Activated T-helper 9 cell treated with anti-CD3 and anti-CD28 coated beads, Interleukin-2, amount 50 U/mL, for 16 hours (primary cell): Measurements from ENCODE around the gene SMCO4.
A peak's percentile ranks its signal among the peaks of the same experiment; 100 is the strongest.
"Not testable (repeated sequence)": the region's sequence is repeated elsewhere in the genome, so short reads cannot be mapped to it uniquely, and the experiment has no call there.

ENCODE experiments used
- DNase-seq: peaks from one replicate; pipeline ENCODE4 v3.0.0-alpha.2; 2020; ENCODE audit warnings: low read depth

SMCO4 gene, protein sequence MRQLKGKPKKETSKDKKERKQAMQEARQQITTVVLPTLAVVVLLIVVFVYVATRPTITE

DNA sequence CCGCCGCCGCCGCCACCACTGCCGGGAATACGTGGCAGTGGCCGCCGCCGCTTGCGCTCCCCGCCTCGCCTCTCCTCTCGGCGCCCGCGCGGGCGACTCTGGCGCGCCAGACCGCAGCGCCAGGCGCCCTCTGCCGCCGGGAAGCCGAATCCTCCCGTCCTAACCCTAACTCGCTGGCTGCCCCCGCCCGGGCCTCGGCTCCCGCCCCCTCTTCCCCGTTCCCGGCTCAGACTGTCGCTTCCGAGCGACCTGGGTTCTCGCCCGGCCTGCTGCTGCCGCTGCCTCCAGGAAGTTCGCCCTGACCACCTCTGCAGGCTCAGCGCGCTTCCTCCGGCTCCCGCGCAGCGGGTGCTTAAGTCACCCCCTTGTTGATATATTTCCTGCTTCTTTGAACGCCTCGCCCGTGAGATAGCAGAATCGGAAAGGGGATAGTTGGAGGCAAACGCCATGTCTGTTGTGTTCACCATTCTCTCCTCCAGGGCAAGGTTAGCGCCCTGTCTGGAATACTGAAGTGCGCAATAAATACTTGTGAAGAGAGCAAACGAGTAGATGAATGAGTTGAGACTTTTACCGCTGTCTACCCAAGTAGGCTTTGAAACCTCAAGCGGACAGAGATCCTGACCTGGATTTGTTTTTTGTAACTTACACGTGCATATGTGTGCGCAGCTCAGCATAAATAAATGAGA is at the start of gene SMCO4:
SMCO4 (minus strand) TSS at position 100 of the 686 bp plus-strand sequence. CDS start 64,202 bp downstream, outside the sequence.
- DNase-seq: peak; percentile 62

DNA sequence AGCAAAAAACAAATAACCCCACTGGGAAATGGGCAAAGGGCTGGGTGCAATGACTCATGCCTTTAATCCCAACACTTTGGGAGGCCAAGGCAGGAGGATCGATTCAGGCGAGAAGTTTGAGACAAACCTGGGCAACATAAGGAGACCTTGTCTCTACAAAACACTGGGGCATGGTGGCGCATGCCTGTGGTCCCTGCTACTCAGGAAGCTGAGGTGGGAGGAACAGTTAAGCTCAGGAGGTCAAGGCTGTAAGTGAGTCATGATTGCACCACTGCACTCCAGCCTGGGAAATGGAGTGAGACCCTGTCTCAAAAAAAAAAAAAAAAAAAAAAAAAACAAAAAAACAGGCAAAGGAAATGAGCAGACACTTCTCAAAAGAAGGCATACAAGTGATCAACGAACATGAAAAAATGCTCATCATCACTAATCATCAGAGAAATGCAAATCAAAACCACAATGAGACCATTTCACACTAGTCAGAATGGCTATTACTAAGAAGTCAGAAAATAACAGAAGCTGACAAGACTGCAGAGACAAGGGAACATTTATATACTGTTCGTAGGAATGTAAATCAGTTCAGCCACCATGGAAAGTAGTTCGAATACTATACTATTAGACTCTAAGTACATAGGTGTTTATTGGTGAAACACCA is 48.2 kb upstream of the SMCO4 start:
- no peak for DNase-seq

DNA sequence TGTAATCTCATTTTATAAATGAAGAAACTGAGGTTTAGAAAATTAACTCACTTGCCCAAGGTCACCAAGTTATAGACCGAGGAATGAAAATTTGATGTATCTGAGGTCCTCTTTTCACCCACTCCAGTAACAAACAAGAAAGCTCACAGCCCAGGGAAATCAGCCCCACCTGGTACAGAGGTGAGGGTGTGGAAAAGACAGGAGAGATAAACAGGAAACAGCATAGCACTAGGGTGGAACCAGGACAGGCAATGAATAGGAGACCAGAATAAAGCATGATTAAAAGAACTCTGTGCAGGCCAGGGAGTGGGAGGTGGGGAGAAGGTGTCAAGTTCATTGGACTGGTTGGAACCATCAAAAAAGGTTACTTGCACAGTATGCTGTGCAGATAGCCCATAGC is 46.2 kb upstream of the SMCO4 start:
- DNase-seq: no peak

DNA sequence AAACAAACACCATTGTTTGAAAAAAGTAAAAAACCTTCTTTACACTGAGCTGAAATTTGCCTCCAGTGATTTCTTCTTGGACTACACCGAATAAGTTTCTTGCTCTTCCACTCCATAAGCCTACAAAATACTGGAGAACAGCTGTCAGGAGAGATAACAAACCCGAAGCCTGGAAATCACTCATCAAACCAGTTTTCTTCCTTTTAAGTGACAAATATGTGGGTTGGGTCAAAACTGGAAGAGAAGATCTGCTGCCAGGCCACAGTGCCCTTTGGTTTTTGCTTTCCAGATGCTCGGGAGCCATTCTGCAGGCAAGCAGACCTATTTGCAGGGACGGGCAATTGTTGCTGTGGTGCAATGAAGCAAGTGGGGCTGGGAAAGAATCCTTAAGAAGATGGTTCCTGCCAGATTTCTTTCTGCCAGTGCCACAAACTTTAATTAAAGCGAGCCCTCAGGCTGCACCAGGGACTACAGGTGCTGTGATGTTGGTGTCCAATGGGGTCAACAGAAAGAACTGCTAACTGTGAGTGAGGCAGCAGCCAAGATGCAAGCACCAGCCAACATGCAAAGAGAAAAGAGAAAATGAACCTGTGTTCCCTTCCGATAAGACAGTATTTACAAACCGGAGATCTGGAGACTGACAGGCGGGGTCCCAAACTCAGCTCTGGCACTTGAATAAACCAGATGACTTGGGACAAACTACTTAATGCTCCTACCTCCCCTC is 44.8 kb upstream of the SMCO4 start:
- no peak for DNase-seq

DNA sequence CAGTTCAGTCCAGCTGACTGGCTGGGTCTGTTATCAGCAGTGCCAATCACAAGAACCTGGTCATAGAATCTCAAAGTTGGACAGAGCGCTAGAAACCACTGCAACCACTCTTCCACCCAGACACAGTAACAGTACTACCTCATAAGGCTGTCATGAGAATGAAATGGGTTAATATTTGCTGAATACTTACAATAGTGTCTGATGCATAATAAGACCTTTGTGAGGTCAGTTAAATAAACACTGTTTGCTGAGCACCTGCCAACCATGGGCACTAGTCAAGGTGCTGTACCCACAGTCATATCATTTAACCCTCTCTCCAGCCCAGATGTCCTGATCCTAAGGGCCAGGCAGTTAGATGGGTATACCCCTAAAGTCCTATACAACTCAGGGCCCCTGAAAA is 44.2 kb upstream of the SMCO4 start:
- not testable (repeated sequence) for DNase-seq

DNA sequence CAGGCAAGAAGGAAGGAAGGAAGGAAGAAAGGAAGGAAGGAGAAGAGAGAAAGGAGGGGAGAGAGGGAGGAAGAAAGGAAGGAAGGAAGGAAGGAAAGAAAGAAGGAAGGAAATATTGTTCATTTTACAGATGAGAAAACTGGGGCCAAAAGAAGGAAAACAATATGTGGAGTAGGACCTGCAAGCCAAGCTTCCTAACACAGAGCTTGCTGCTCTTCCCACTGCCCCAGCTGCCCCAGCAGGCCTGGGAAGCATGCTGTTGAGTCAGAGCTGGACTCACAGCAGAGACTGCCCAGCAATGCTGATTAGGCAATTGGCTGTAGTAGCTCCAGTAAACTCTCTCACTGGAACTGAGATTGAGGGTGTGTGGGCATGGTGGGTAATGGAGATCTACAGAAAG is 42.6 kb upstream of the SMCO4 start:
- no peak for DNase-seq

DNA sequence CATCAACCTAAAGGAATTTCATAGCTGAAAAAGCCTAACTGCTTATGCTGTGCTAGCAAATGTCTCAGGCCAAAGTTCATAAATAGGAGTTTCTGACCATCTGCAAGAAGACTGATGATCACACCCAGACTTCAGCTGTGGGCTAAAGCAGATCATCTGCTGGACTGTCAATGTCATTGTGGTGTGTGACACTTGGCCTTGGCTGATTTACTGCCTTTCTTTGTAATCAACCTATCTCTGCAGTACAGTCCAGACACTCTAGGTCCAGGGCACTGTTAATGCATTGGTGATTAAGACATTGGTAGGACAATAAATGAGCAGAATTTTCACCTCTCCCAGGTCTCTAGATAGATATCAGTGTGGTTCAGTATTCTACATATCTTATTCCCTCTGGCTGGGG is 40.3 kb upstream of the SMCO4 start:
- DNase-seq: no peak

DNA sequence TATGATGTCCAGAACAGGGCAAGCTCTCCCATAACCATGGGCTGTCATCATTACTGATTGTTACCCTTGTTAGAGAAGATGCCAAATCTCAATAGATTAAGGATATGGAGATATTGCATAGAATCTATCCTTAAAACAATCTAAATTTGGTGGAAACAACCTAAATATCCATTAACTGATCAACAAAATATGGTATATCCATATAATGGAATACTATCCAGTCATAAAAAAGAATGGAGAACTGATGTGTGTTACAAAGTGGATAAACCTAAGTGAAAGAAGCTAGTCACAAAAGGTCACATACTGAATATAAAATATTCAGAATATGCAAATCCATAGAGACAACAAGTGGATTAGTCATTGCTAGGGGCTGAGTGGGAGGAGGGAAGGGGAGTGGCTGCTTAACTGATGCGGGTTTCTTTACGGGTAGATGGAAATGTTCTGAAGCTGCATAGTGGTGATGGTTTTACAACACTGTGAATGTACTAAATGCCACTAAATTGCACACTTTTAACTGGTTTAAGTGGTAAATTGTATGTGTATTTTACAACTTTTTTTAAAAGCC is 36.1 kb upstream of the SMCO4 start:
- DNase-seq: no peak

DNA sequence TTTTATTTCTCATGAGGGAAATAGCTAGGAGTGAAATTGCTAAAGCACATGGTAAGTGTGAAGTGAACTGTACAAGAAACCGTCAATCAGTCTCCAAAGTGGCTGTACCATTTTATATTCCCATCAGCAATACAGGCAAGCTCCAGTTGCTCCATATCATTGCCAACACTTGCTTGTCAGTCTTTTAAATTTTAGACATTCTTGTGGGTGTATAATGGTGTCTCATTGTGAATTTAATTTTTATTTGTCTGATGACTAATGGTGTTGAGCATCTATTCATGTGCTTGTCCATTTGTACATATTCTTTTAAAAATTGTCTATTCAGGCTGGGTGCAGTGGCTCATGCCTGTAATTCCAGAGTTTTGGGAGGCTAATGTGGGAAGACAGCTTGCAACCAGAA is 34.1 kb upstream of the SMCO4 start:
- DNase-seq: no peak

DNA sequence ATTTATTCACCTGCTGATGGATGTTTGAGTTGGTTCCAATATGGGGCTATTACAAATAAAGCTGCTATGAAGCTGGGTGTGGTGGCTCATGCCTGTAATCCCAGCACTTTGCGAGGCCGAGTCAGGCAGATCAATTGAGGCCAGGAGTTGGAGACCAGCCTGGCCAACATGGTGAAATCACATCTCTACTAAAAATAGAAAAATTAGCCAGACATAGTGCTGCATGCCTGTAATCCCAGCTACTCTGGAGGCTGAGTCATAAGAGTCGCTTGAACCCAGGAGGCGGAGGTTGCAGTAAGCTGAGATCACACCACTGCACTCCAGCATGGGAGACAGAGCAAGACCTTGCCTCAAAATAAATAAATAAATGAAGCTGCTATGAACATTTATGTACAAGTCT is 33.7 kb upstream of the SMCO4 start:
- not testable (repeated sequence) for DNase-seq

DNA sequence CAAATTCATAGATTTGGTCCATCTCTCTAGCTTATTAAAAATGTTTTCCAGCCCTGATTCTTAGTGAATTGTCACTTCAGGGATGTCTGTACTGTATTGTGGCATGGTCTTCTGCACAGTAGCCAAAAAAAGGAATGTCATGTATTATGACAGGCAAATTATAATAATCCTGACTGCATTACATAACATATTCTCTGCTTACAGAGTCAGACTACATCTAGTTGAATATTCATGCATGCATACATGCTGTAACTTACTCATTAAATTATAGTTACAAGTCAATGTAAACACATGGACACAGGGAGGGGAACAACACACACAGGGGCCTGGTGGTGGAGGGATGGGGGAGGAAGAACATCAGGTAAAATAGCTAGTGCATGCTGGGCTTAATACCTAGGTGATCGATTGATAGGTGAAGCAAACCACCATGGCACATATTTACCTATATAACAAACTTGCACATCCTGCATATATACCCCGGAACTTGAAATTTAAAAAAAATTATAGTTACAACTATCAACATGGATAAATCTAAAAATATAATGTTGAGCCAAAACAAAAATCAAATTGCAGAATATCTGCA is 31.5 kb upstream of the SMCO4 start:
- DNase-seq: no peak

DNA sequence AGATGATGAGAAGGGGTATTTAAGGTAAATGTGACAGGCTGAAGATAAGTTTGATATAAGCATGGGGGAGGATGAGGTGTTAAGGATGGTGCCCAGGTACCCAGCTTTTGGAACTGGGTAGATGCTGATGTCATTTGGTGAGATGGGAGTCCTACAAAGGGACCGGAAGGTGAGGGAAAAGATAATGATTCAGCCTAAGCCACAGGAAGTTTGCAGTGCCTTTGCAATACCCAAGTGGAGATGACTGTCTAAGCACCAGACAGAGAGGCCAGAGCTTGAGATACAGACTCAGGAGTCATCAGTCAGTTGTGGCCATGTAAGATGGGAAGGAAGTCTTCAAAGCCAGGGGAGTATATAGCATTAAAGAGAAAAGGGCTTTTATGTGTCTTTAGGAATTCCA is 30.0 kb upstream of the SMCO4 start:
- no peak for DNase-seq

DNA sequence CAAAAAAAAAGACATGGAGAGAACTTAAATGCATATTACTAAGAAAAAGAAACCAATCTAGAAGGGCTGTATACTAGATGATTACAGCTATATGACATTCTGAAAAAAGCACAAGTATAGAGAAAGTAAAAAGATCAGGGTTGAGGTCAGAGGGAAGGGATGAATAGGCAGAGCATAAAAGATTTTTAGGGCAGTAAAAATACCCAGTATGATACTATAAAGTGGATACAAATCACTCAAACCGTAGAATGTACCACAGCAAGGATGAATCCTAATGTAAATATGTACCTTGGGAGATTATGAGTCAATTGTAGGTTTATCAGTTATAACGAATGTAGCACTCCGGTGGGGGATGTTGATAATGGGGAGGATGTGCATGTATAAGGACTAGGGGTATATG is 29.4 kb upstream of the SMCO4 start:
- DNase-seq: no peak

DNA sequence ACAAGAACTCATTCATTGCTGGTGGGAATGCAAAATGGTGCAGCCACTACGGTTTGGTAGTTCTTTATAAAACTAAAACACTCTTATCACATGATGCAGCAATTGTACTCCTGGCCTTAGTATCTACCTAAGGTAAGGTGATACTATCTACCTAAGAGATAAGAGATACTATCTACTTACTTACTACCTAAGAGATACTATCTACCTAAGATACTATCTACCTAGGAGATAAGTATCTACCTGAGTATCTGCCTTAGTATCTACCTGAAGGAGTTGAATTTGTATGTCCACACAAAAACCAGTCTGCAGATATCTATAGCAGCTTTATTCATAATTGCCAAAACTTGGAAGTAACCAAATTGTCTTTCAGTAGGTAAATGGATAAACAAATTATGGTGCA is 29.0 kb upstream of the SMCO4 start:
- DNase-seq: no peak

DNA sequence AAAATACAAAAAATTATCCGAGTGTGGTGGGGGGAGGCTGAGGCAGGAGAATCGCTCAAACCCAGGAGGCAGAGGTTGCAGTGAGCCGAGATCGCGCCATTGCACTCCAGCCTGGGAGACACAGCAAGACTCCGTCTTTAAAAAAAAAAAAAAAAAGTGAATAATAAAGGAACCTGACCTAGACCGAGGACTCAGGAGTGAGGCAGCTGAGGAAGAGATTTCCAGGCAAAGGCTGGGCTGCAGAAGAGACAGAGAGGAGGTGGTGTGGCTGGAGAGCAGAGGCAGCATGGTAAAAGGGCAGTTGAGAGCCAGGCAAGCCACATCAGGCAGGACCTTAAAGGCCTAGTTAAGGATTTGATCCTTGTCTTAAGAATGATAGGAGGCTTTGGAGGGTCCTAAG is 28.4 kb upstream of the SMCO4 start:
- no peak for DNase-seq

DNA sequence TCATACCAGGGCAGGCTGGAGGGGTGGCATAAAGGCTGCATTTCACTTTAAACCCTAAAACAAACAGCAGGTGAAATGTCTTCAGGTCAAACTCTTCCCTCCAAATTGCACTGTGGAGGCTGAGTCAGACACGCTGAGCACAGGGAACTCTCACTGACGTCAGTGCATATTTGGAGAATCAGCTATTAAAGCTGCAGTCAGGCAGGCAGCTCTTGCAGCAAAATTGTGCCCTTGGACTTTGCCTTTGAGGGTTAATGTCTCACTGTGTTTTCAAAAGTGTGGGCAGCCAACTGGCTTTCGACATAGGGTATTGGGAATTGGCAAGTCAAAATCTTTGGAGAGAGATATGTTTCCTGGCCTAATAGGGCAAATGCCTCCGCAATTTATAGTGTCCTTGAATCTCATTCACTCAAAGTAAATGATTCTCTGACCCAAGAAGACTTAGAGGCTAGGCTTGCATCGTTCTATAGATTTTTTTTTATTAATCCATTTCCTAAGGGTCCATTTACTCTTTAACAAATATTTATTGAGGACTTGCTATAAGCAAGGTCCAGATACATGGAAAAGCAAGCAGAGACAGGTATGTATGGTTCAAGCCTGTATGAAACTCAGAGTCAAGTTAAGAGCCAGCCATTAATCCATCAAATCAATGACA is 27.7 kb upstream of the SMCO4 start:
- no peak for DNase-seq

DNA sequence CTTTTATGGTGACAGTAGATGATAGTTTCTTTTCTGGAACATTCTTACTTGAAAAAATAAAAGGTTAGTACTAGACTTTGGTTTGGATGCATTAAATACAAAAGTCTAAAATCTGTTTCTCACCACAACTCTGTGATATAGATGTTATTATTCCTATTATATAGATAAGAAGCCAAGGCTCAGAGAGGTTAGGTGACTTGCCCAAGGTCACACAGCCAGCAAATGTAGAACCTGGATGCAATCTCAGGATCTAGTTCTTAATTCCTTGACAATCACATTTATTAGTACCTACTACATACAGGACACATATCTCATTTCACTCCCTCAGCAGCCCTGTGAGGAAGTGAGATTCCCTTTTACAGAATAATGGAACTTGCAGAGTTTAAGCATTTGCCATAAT is 26.3 kb upstream of the SMCO4 start:
- DNase-seq: no peak

DNA sequence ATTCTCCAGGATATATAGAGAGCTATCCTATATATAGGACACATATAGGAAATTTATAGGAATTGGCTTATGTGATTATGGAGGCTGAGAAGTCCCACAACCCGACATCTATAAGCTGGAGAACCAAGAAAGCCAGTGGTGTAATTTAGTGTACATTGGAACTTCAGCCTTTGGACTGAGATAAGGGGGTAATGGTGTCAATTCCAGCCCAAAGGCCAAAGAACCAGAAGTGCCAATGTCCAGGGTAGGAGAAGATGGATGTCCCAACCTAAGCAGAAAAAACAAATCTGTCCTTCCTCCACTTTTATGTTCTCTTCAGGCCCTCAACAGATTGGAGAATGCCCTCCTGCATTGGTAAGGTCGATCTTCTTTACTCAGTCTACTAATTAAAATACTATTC is 25.5 kb upstream of the SMCO4 start:
- no peak for DNase-seq

DNA sequence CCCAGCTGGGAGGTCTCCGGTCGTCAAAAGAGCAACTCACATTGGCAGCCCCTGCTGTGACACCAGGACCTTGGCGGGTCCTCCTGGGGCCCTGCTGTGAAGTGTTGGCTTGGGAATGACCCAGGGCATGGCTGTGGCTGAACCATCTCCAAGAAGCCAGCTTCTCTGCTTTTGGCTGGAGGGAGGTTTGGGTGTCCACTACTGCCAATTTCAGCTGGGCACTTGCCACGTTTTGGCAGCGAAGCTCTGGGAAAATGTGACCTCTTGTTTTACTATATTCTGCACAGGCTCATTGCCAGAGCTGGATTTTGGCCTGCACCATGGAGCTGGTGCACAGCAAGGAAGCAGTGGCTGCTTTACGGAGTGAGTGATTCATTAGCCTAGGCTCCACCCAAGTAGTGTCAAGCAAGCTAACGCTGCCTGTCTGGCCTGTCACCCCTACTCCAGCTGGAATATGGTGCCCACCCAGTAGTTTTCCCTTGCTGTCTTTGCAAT is 24.3 kb upstream of the SMCO4 start:
- DNase-seq: no peak

DNA sequence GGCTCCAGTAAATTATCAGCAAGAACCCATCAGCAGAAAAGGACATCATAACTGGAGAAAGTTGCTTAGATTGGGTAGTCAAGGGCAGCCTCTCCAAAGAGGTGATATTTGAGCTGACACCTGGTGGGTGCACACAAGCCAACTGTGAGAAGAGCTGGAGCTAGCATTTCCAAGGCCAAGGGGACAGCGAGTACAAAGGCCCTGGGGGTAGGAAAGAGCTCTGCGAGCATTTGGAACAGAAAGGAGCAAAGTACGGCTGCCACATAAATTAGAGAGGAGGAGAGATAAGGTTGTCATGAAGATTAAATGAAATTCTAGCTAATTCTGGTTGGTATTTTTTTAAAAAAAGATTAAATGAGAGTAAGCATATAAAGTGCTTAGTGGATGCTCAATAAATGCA is 21.7 kb upstream of the SMCO4 start:
- DNase-seq: no peak

DNA sequence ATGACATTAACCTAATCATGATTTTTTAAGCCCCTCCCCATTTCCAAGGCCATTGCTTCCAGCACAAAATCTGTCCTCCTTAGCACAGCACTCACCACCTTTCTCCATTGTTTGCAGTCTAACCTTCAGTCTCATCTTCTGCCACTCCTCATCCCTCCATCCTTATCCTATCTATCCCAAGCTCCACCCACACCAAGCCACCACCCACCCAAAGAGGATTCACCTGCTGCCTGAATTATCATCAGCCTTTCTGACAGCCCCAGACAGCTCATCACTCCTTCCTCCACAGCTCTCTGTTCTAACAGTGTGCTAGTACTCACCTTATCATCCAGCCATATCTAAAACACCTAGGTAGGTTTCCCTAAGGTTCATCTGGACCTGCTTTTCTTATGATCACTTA is 20.7 kb upstream of the SMCO4 start:
- no peak for DNase-seq
